HEK293 (cell line): ENCODE measurements around the gene UBE2F.

Source experiments
- ATF2 ChIP-seq: fragments of 450-650 bp; formaldehyde crosslinking; IDR thresholded peaks from 2 replicates; pipeline ENCODE4 v1.5.1; 2016; ENCODE audit warnings: missing biosample characterization, missing genetic modification characterization, low read depth
- CTCF ChIP-seq: fragments of 450-650 bp; formaldehyde crosslinking; IDR thresholded peaks from 2 replicates; pipeline ENCODE4 v1.5.1; 2016; ENCODE audit warnings: missing biosample characterization, missing genetic modification characterization
- KLF10 ChIP-seq: fragments of 450-650 bp; IDR thresholded peaks from 2 replicates; pipeline ENCODE4 v1.5.1; 2018; ENCODE audit warnings: missing biosample characterization, mild to moderate bottlenecking, missing genetic modification characterization
- PBX3 ChIP-seq: sonication (generic); formaldehyde crosslinking; IDR thresholded peaks from 2 replicates; pipeline ENCODE4 v1.8.1; 2022; ENCODE audit warnings: mild to moderate bottlenecking, moderate library complexity, missing genetic modification reagents
- PRDM6 ChIP-seq: fragments of 450-650 bp; formaldehyde crosslinking; IDR thresholded peaks from 2 replicates; pipeline ENCODE4 v1.5.1; 2017; ENCODE audit warnings: missing biosample characterization, missing genetic modification characterization
- SP3 ChIP-seq: fragments of 450-650 bp; formaldehyde crosslinking; IDR thresholded peaks from 2 replicates; pipeline ENCODE4 v1.5.1; 2016; ENCODE audit warnings: missing biosample characterization, missing genetic modification characterization
- ZNF2 ChIP-seq: fragments of 450-650 bp; formaldehyde crosslinking; IDR thresholded peaks from 2 replicates; pipeline ENCODE4 v1.5.1; 2016; ENCODE audit warnings: missing biosample characterization, missing genetic modification characterization
- ZNF280D ChIP-seq: fragments of 450-650 bp; formaldehyde crosslinking; IDR thresholded peaks from 2 replicates; pipeline ENCODE4 v1.5.1; 2016; ENCODE audit warnings: missing biosample characterization, missing genetic modification characterization
- ZNF639 ChIP-seq: fragments of 450-650 bp; formaldehyde crosslinking; IDR thresholded peaks from 2 replicates; pipeline ENCODE4 v1.5.1; 2016; ENCODE audit warnings: missing biosample characterization, missing genetic modification characterization
- ZNF677 ChIP-seq: fragments of 450-650 bp; IDR thresholded peaks from 2 replicates; pipeline ENCODE4 v1.5.0; 2018; ENCODE audit warnings: missing biosample characterization, mild to moderate bottlenecking, missing genetic modification characterization, moderate library complexity
- ZNF785 ChIP-seq: fragments of 450-650 bp; formaldehyde crosslinking; IDR thresholded peaks from 2 replicates; pipeline ENCODE4 v1.5.1; 2016; ENCODE audit warnings: missing biosample characterization, missing genetic modification characterization

- TF ChIP-seq ZNF280D (tag by site-specific recombination) (no peak), CTCF (no peak), KLF10 (tag by site-specific recombination) (no peak), ZNF677 (tag by site-specific recombination) (no peak), ZNF785 (tag by site-specific recombination) (no peak), ATF2 (tag by site-specific recombination) (no peak), PRDM6 (tag by site-specific recombination) (no peak), ZNF639 (tag by site-specific recombination) (no peak), PBX3 (CRISPR knock-in tag) (no peak), SP3 (tag by site-specific recombination) (no peak), ZNF2 (no peak)
Measured at GRCh38 chr2:237980087-237980486, 13.3 kb downstream of the UBE2F start.
